NOMO-1 treated with DMSO at 0.1 percent for 48 hours (cell line): ENCODE data around the gene PLA2G4B.

Experiments
- DNase-seq: peaks from one replicate; lab custom pipeline; 2025; ENCODE audit not compliant: unreplicated experiment; lab: John Stamatoyannopoulos, UW

The PLA2G4B gene

DNA sequence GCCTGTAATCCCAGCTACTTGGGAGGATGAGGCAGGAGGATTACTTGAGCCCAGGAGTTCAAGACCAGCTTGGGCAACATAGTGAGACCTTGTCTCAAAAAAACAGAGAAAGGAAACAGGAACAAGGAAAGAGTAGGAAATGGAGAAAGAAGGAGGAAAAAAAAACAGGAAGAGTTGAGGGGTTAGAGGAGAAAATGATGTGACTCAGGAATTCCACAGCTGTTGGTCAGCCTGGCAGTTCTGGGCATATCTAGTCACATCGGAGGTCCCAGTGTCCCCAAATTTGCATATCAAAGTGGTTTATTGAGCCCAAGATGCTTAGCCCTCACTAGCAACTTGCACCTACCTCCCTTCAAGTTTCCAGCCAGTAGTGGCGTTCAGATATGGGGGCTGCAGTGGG is 29.5 kb upstream of the PLA2G4B start:
- DNase-seq = no peak

DNA sequence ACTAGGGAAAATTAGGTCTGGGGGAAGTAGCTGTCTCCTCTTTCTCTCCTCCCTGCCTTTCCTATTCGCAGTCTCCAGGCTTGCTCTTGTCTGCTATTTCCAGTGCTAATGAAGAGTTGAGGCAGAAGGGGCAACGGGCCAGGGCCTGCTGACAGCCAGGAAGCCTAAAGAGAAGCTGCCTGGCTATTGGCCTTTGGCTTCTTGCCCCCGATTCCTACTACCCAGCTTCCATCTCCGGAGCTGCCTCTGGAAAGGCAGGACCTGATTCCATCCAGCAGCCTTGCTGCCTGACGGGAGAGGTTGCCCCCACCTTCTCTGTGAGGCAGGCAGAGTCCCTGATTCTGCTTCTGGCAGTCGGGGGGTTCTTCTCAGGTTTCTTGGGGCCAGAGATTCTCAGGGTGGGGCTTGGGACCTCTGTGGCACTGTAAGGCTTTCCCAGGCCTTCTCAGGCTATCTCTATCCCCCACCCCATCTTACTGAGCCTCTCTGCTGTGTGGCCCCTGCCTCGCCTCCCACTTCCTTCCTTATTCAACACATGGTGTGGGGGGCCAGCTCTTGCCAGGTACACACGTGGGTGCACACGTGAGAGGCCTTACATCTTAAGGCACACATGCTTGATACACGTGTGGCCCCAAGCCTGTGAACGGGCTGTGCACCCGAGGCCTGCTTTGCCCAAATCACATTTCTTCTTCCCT is 29.0 kb upstream of the PLA2G4B start:
- no peak for DNase-seq

DNA sequence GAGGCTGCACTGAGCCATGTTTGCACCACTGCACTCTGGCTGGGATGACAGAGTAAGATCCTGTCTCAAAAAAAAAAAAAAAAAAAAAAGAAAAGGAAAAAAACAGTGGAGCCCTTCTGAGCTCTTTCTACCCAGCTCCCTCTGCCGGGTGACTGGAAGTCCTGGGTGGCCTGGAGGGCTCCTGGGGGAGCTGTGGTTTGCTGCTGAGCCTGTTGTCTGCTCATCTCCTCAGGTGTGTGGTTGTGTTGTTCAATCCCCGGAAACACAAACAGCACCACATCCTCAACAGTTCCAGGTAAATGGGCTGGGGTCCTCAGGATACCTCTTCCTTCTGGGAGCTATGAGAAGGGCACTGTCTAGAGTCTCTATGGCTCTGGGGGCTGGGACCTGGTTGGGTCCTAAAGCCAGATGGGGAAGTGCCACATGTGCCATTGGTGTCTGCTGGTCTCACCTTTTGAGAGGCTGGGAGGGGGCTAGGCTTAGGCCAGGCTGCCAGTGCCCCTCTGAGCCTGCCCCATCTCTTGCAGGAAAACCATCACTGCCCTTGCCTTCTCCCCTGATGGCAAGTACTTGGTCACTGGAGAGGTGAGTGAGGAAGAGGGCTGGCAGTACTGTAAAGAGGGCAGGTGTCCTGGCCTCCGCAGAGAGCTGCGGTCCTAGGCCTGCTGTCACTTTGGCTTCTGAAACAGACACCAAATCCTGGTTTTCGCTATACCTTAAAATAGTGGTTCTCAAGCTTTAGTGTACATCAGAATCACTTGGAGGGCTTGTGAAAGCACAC is 27.8 kb upstream of the PLA2G4B start:
- no peak for DNase-seq

GRCh38 chr15:41811432-41812195 is 27.0 kb upstream of the PLA2G4B start:
- DNase-seq = peak; percentile 72

- DNase-seq = no peak
Measured at GRCh38 chr15:41812820-41813375, 25.7 kb upstream of the PLA2G4B start.

GRCh38 chr15:41813426-41813825 is 25.2 kb upstream of the PLA2G4B start:
- DNase-seq = no peak

DNA sequence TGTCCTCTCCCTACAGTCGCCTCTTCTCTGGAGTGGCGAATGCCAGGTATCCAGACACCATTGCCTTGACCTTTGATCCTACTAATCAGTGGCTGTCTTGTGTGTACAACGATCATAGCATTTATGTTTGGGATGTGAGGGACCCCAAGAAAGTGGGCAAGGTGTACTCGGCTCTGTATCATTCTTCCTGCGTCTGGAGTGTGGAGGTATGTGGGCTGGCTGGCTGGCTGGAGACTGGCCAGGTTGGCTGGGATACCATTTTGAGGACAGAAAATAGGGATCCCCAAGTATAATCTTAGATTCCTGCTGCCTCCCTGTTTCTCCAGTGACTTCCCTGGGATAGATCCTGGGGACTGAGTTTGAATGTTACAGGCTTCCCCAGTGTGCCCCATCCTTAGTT is 24.1 kb upstream of the PLA2G4B start:
- DNase-seq = no peak

DNA sequence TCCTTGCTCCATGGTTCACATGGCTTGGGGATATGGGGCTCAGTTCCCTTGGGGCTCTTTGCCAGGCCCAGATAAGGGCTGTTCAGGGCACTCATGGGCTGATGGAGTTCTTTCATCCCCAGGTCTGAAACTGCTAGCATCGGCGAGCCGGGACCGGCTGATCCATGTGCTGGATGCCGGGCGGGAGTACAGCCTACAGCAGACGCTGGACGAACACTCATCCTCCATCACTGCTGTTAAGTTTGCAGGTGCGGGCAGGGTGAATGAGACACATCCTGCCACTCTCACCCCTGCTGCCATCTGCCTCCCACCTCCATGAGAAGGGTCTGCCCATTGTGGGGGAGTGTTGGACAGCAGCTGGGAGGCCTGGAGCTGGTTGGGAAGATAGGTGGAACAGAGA is 21.9 kb upstream of the PLA2G4B start:
- DNase-seq = no peak

DNA sequence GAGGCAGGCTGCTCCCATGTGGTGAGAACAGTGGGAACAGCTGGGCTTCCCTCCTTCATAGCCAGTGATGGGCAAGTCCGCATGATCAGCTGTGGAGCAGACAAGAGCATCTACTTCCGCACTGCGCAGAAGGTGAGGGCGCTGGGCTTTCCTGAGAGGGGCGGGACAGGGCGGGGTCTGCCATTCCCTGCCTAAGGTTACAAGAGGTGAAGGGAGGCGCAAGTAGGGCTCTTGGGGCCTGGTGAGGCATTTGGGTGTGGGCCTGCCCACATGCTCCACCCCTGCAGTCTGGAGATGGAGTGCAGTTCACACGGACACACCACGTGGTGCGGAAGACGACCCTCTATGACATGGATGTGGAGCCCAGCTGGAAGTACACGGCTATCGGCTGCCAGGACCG is 21.3 kb upstream of the PLA2G4B start:
- DNase-seq = no peak

DNA sequence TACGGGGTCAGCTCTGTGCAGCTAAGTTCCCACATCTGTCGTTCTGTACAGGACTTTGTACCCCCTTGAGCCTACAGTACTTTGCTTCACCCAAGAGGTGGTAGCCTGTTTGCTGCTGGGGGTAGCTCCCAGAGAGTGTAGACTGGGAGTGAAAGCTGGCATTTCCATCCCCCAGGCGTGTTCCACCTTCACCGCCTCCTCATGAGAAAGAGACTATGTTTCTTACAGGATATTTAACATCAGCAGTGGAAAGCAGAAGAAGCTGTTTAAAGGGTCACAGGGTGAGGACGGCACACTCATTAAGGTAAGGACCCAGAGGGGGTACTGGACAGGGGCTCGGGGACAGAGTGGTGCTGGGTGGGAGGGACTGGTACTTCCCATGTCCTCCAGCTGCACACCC is 20.9 kb upstream of the PLA2G4B start:
- no peak for DNase-seq

DNA sequence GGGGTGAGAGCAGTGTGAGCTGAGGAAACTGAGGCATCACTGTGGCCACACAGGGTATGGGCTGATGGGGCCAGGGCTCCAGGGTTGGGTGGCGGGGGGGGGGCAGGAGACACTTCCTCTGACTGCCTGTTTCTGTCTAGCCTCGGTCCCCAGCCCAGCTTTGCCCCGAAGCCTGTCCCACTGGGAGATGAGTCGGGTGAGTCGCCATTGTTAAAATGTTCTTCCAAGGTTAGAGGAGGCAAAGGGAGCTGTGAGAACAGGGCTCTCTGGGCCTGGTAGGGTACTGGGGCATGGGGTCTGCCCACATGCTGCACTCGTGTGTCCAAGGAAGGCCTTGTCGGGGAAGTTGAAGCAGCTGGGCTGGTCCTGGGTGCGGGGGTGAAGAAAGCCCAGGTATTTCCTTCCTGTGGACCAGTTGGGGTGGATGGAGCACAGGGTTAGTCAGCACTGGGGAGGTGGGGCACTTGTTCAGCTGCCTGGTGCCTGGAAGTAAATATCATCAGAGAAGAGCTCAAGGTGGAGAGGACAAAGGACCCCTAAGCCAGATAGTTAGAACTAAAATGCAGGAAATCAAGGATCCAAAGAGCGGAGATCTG is 19.1 kb upstream of the PLA2G4B start:
- no peak for DNase-seq

DNA sequence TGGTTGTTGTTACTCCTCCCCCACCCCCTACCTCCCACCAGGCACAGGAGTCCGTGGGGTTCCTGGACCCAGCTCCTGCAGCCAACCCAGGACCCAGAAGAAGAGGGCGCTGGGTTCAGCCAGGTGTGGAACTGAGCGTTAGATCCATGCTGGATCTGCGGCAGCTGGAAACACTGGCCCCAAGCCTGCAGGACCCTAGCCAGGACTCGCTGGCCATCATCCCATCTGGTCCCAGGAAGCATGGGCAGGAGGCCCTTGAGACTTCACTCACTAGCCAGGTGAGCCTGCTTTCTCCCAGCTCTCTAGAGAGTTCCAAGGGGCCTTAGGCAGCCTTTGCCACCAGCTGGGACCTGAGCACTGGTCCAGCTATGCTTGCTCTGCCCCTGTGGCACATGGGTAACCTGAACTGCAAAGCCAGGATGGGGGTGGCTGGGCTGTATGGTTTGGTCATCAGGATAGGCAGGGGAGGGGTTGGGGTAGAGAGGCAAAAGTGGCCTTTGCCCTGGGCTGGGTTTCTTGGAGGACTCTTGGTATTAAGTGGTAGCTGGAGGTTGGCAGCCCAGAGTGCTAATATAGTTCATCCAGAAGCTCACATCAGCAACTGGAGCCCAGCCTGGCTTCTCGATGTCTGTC is 17.7 kb upstream of the PLA2G4B start:
- DNase-seq = no peak

GRCh38 chr15:41821831-41822230 is 16.8 kb upstream of the PLA2G4B start:
- no peak for DNase-seq

DNA sequence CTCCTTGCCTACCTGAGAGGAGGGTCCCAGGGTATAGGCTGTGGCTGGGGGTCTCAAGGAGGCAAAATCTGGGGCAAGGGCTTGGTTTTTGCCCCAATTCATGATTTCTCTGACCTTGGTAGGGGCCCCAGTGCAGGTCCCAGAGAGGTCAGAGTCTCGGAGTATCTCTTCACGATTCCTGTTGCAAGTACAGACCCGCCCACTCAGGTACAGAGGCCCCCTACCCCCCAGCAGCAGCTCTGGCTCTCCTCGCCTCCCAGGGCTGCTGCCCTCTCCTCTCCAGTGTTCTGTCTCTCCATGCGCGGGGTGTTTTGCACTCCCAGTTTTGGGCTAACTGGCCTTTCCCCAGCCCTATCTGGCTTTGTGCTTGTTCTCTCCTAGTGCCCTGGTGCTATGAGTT is 16.2 kb upstream of the PLA2G4B start:
- DNase-seq = no peak

GRCh38 chr15:41822957-41823356 is 15.7 kb upstream of the PLA2G4B start:
- DNase-seq = no peak

- no peak for DNase-seq
Measured at GRCh38 chr15:41823502-41823901, 15.1 kb upstream of the PLA2G4B start.

DNA sequence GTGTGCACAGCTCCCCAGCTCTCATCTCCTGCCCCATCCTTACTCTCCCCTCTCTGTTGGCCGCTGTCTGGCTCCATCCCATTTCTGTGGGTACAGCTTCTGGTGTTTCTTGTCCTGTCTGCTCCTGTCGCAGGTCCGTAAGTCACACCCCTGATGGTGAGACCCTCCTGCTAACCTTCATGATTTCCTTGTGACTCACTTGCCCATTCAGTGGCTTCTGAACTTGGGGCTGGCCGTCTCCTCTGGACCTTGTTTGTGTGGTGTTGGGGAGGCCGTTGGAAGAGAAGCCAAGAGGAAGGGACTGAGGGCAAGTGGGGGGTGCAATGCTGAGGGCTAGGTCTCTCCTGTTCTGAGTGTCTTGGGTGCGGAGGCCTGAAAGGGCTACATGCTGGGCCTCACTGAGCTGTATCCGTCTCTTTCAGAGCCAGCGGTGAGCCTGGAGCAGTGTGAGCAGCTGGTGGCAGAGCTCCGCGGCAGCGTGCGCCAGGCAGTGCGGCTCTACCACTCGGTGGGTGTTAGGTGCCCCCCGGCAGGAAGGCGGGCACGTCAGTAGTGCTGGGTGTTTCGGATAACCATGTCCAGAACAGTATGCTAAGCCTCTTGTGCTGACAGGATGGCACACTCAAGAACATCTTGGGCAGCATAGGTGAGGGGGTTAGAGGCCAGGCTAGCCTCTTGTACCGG is 14.4 kb upstream of the PLA2G4B start:
- no peak for DNase-seq

DNA sequence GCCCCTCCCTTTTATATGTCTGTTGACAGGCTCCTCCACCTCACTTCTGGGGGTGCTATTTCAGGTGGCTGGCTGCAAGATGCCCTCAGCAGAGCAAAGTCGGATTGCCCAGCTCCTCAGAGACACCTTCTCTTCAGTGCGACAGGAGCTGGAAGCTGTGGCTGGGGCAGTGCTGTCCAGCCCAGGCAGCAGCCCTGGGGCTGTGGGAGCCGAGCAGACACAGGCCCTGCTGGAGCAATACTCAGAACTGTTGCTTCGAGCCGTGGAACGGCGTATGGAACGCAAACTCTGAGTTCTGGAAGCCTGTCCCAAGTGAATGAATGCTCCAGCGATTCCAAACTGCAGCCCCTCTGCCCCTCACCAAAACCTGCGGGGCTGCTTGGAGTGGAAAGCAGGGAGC is 13.5 kb upstream of the PLA2G4B start:
- no peak for DNase-seq

DNA sequence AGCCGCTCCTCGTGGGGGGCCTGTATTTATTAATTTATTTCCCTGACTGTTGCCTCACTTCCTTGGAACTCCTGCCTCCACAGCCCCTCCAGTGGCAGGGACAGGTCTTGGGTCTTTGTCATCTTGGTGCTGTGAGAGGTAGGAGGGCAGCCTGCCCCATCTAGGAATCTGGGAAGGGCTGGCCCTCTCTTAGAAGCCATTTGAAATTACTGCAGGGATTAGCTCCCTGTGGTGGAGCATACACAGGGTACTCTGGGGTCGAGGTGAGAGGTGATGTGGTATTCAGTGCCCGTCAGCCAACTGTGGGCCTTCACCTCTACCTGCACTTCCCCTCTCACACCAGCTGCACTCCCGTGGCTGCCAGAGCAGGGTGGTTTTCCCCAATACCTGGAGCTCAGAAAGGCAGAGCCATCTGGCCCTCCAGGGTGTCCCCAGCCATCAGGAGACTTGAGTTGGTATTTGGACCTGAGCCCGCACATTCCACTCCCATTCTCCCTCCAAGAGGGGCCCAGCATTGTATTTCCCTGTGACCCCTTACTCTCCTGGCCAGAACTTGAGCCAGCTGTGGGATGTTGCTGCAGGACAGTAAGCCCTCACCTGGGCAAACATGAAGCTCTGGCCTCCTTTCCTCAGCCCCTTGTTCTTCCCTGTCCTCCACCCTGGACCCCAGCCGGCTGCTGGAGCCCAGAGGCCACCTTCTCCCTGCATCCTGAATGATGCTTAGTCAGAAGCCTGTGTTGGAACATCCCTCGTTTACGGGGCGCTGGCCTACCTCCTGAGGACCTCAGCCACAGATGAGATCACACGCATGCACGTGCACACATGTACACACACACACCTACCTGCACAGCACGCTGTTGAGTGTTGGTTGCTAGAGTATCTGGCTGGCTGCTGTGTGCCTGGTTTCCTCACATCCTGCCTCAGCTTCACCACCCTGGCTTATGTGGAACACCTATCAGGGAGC is 12.8 kb upstream of the PLA2G4B start:
- DNase-seq = no peak
